Measurements from ENCODE around the gene TTC29. TPM values are rescaled to one million over a fixed set of nuclear protein-coding genes. Genes with fewer than 3 reads are reported as not detected.

TTC29 gene
- total and polyA plus RNA-seq, 2 experiments from 2014 or later, result 0.52 to 0.60 TPM

DNA sequence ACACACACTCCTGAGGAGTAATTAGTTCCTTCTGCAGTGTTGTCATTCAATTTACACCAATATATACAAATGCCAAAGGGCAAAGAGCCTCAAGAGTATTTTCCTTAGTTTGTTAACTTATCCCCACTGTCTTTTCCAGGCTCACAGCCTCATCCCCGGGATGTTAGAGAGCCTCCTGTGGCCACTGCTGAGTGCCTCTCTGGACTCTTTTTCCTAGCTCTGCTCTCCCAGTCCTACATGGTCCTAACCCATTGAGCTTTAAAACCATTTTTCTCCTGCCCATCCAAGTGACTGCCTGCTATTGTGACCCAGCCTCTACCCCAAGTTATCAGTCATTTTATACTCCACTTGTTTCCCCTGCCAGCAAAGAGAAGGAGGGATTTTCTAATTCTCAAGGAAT is 23.5 kb upstream of the TTC29 start:
- H3F3A ChIP-seq (replicated peaks; ENCODE audit: low read depth), result no peaks in the 10 kb centered on the region
- TF ChIP-seq, protein P1, sequence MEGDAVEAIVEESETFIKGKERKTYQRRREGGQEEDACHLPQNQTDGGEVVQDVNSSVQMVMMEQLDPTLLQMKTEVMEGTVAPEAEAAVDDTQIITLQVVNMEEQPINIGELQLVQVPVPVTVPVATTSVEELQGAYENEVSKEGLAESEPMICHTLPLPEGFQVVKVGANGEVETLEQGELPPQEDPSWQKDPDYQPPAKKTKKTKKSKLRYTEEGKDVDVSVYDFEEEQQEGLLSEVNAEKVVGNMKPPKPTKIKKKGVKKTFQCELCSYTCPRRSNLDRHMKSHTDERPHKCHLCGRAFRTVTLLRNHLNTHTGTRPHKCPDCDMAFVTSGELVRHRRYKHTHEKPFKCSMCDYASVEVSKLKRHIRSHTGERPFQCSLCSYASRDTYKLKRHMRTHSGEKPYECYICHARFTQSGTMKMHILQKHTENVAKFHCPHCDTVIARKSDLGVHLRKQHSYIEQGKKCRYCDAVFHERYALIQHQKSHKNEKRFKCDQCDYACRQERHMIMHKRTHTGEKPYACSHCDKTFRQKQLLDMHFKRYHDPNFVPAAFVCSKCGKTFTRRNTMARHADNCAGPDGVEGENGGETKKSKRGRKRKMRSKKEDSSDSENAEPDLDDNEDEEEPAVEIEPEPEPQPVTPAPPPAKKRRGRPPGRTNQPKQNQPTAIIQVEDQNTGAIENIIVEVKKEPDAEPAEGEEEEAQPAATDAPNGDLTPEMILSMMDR (conservative IDR thresholded peaks at IDR 0.05; ENCODE audit: low read depth in 2 of 2), result peak in 1 of 2 experiments; percentile 25; a peak in 2 of 4 replicates
- no peak for TF ChIP-seq EZH2 (IDR thresholded peaks at IDR 0.05; ENCODE audit: low read depth, unreplicated experiment)
- H3K4me1 ChIP-seq (ENCODE audit: insufficient read depth), result no peaks in the 10 kb centered on the region
- H3K27me3 Mint-ChIP-seq (ENCODE audit: insufficient read depth, low read depth, poor library complexity), result no peaks in the 10 kb centered on the region
- no peaks in the 10 kb centered on the region for H3K27me3 ChIP-seq (ENCODE audit: insufficient read depth)
- ATAC-seq, result peak; percentile 35; the same call in 1 of the 3 replicates
- no peaks in the 10 kb centered on the region for H4K20me1 ChIP-seq (replicated peaks; ENCODE audit: insufficient read depth)
- peaks cover 12% of the 10 kb centered on the region; the same call in 2 of the 3 replicates for H3K9me3 Mint-ChIP-seq
- no peak overlapping the region for H3K4me3 Mint-ChIP-seq
- no peaks in the 10 kb centered on the region for H3K79me2 ChIP-seq (replicated peaks; ENCODE audit: insufficient read depth)
- H3K27ac Mint-ChIP-seq, result no peak overlapping the region
- H3K4me2 ChIP-seq, result no peak overlapping the region
- no peaks in the 10 kb centered on the region for H3K4me1 Mint-ChIP-seq
- no peak overlapping the region for H2AFZ ChIP-seq
- H3K36me3 Mint-ChIP-seq (ENCODE audit: low read depth), result no peaks in the 10 kb centered on the region
- no peak overlapping the region for H3K27ac ChIP-seq (ENCODE audit: low read depth)
- DNase-seq (ENCODE audit: low spot score), result no peak
- H3K36me3 ChIP-seq (ENCODE audit: insufficient read depth), result no peaks in the 10 kb centered on the region
- H3K9me2 ChIP-seq (ENCODE audit: insufficient read depth), result no peaks in the 10 kb centered on the region; the same call in 1 of the 2 replicates
- no peak overlapping the region for H3K4me3 ChIP-seq

DNA sequence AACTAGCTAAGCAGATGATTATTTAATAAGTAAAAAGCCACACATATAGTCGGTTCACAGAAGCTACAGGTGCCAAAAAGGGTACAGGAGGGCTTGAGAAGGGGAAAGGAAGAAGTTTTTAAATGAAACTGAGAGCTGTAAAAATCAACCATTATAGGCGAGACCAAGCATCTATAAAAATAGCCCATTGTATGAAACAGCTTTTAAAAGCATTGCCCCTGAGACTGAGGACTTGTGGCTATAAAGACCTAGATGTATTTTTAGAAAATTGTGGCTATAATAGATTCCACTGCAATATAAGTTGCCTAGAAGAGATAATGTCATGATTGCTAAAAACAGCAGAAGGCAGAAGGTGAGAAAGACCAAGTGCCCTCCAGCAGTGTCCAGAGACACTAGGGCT is 15.0 kb upstream of the TTC29 start:
- DNase-seq (ENCODE audit: low spot score) (no peak), ATAC-seq (no peak)
- Histone ChIP-seq H3K4me3 (no peak overlapping the region), H2AFZ (no peak overlapping the region), H3K27ac (ENCODE audit: low read depth) (no peak overlapping the region), H3K36me3 (ENCODE audit: insufficient read depth) (no peaks in the 10 kb centered on the region), H3K4me1 (ENCODE audit: insufficient read depth) (no peaks in the 10 kb centered on the region), H3K79me2 (replicated peaks; ENCODE audit: insufficient read depth) (no peaks in the 10 kb centered on the region), H3K9me2 (ENCODE audit: insufficient read depth) (no peaks in the 10 kb centered on the region; the same call in 1 of the 2 replicates), H3K4me2 (no peak overlapping the region), H4K20me1 (replicated peaks; ENCODE audit: insufficient read depth) (no peaks in the 10 kb centered on the region), H3K27me3 (ENCODE audit: insufficient read depth) (no peaks in the 10 kb centered on the region), H3F3A (replicated peaks; ENCODE audit: low read depth) (no peaks in the 10 kb centered on the region)
- no peaks in the 10 kb centered on the region for H3K9me3 Mint-ChIP-seq
- no peaks in the 10 kb centered on the region for H3K27me3 Mint-ChIP-seq (ENCODE audit: insufficient read depth, low read depth, poor library complexity)
- no peaks in the 10 kb centered on the region for H3K4me1 Mint-ChIP-seq
- H3K4me3 Mint-ChIP-seq, result no peak overlapping the region
- H3K27ac Mint-ChIP-seq, result no peak overlapping the region
- no peaks in the 10 kb centered on the region for H3K36me3 Mint-ChIP-seq (ENCODE audit: low read depth)
- TF ChIP-seq JUNB (IDR thresholded peaks at IDR 0.05; ENCODE audit: unreplicated experiment), result no peak
- no peak for TF ChIP-seq ZNF114 (CRISPR knock-in tag; IDR thresholded peaks at IDR 0.05)
- TF ChIP-seq ZNF331 (CRISPR knock-in tag; IDR thresholded peaks at IDR 0.05; ENCODE audit: low read depth), result no peak
- TF ChIP-seq, protein P1 (conservative IDR thresholded peaks at IDR 0.05; ENCODE audit: low read depth in 2 of 2), result no peak
- TF ChIP-seq STAT1 (IDR thresholded peaks at IDR 0.05; ENCODE audit: unreplicated experiment), result no peak
- TF ChIP-seq NANOG (IDR thresholded peaks at IDR 0.05; ENCODE audit: borderline replicate concordance), result no peak
- TF ChIP-seq, protein P2, sequence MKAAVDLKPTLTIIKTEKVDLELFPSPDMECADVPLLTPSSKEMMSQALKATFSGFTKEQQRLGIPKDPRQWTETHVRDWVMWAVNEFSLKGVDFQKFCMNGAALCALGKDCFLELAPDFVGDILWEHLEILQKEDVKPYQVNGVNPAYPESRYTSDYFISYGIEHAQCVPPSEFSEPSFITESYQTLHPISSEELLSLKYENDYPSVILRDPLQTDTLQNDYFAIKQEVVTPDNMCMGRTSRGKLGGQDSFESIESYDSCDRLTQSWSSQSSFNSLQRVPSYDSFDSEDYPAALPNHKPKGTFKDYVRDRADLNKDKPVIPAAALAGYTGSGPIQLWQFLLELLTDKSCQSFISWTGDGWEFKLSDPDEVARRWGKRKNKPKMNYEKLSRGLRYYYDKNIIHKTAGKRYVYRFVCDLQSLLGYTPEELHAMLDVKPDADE (IDR thresholded peaks at IDR 0.05), result no peak
- TF ChIP-seq POLR2AphosphoS5 (IDR thresholded peaks at IDR 0.05; ENCODE audit: low read depth), result no peak
- TF ChIP-seq, protein P3, sequence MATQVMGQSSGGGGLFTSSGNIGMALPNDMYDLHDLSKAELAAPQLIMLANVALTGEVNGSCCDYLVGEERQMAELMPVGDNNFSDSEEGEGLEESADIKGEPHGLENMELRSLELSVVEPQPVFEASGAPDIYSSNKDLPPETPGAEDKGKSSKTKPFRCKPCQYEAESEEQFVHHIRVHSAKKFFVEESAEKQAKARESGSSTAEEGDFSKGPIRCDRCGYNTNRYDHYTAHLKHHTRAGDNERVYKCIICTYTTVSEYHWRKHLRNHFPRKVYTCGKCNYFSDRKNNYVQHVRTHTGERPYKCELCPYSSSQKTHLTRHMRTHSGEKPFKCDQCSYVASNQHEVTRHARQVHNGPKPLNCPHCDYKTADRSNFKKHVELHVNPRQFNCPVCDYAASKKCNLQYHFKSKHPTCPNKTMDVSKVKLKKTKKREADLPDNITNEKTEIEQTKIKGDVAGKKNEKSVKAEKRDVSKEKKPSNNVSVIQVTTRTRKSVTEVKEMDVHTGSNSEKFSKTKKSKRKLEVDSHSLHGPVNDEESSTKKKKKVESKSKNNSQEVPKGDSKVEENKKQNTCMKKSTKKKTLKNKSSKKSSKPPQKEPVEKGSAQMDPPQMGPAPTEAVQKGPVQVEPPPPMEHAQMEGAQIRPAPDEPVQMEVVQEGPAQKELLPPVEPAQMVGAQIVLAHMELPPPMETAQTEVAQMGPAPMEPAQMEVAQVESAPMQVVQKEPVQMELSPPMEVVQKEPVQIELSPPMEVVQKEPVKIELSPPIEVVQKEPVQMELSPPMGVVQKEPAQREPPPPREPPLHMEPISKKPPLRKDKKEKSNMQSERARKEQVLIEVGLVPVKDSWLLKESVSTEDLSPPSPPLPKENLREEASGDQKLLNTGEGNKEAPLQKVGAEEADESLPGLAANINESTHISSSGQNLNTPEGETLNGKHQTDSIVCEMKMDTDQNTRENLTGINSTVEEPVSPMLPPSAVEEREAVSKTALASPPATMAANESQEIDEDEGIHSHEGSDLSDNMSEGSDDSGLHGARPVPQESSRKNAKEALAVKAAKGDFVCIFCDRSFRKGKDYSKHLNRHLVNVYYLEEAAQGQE (IDR thresholded peaks at IDR 0.05; ENCODE audit: unreplicated experiment), result no peak

All from GM23338 (cell line).